GM19043 (cell line): ENCODE data around the gene ANKRD52.
"Not testable (repeated sequence)": the region's sequence is repeated elsewhere in the genome, so short reads cannot be mapped to it uniquely, and the experiment has no call there.

Experiments
- ATAC-seq: cut with Tn5 transposase; IDR thresholded peaks from one replicate; pipeline ENCODE4 v1.9.1; 2021; ENCODE audit warnings: low read depth; ENCODE audit not compliant: unreplicated experiment

The ANKRD52 gene

DNA sequence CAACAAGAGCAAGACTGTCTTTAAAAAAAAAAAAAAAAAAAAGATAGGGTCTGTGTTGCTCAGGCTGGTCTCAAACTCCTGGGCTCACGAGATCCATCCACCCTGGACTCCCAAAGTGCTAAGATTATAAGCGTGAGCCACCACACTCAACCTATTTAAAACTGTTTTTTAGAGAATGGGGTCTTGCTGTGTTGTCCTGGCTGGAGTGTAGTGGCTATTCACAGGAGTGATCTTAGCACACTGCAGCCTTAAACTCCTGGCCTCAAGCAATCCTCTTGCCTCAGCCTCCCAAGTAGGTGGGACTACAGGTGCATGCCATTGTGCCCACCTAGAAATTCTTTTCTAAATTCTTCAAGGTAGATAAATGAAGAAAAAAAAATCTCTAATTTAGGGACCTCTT lies 16.1 kb upstream of the ANKRD52 start:
- no peak for ATAC-seq

DNA sequence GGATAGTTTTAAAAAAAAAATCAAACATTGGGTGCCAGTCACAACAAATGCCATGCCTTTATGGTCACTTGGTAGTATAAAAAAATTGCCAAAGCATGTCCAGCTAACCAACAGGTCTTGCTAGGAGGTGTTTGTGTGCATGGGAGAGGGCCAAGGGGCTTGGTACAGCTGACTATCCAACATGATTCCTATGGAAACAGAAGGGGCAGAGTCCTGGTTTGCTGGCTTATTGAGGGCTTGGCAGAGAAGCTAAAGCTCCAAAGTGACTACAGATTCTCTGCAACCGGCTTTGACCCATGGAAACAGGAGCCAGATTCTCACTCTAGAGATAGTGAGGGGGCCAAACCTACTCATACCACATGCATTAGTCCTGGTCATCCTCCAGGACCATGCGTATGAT lies 14.3 kb upstream of the ANKRD52 start:
- ATAC-seq: not testable (repeated sequence)

DNA sequence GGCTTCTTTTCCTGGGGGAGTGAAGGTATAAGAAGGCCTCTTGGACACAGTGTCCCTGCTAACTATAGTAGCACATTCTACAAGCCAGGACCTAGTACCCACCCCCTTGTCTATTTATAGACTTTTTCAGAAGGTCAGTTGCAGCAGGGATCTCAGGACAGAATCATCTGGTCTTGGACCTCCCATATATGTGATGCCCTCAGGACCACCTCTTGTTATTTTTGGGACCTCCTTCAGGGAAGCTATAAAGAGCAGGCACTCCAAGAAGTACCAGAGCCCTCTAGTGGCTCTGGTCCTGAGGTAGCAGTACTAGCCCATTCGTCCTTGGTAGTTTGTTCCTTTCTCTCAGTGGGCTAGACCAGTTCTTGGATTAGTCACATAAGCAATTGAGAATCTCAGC lies 12.8 kb upstream of the ANKRD52 start:
- ATAC-seq: no peak

DNA sequence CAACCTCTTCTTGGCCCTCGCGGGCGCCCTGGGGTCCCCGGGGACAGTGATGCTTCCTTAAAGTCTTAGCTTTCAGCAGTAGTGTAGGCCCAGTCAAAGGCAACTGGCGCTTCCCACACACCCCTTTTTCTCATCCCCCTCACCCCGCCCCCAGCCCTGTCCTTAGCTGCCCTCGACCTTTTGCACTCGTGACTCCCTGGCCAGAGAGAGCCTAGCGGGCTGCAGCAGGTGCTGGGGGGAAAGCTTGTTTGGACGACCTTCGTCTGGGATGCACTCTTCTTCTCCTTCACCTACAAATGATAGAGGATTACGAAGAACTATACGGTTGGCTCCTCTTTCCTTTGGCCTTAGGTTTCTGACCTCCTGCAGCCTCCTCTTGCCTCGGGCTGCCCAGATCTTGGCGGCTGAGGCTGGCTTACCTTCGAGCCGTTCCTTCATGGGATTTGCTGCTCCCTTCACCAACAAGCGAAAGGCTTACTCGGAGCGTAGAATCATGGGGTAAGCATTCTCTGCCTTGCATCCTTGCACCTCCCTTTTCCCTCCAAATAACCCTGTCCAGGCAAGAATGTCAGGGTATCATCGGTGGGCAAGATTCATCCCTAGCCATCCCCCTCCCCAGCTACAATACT lies 9.4 kb upstream of the ANKRD52 start:
- no peak for ATAC-seq

DNA sequence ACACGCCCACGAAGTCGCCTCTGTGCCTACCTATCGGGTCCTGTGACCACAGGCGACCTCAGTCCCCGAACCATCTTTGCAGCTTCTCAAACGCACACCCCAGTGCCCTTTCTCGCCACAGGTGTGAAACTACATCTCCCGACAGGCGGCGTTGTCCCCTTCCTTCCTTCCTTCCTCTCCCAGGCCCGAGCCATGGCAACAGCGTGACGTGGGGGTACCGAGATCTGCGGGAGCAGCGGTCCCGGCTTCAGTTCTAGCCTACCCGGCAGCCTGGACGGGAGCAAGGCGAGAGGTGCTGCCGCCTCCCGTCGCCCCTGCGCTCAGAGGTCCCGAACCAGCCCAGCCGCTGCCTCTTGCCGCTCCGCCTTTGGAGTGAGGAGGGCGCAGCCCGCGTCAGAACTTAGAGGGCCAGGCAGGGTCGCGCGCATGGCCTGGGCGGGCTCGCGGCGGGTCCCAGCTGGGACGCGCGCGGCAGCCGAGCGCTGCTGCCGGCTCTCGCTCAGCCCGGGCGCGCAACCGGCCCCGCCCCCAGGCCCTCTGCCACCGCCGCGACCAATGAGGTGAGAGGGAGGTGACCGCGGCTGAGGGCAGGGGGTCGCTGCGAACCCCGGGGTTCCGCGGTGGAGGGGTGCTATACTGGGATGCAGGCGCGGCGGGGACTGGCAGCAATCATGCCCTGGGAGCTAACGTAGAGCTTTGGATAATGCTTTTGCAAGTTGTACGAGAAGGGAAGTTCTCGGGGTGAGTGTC lies 8.7 kb upstream of the ANKRD52 start, which contains the start of gene COQ10A:
TSS of gene COQ10A (plus strand) at position 250 of the 750 bp plus-strand sequence. CDS start at position 427, 177 bp downstream.
- ATAC-seq: peak; percentile 86

DNA sequence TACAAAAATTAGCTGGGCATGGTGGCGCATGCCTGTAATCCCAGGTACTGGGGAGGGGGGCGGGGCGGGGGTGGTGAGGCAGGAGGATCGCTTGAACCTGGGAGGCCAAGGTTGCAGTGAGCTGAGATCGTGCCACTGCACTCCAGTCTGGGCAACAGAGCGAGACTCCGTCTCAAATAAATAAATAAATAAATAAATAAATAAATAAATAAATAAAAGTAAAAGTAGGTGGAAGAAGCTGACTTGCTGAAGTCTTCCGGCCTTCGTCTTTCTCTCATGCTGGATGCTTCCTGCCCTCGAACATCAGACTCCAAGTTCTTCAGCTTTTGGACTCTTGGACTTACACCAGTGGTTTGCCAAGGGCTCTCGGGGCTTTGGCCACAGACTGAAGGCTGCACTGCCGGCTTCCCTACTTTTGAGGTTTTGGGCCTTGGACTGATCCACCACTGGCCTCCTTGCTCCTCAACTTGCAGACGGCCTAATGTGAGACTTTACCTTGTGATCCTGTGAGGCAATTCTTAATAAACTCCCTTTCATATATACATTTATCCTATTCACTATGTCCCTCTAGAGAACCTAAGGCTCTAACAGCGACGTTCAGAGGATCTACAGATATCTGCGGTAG lies 8.0 kb upstream of the ANKRD52 start:
- ATAC-seq: not testable (repeated sequence)

DNA sequence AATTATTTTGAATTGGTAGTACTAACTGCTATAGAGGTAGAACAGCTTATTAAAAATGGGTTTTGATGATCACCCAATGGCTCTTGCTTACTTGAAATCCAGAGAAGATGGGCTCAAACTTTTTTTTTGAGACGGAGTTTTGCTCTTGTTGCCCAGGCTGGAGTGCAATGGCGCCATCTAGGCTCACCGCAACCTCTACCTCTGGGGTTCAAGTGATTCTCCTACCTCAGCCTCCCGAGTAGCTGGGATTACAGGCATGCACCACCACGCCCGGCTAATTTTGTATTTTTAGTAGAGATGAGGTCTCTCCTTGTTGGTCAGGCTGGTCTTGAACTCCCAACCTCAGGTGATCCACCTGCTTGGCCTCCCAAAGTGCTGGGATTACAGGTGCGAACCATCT lies 4.8 kb upstream of the ANKRD52 start:
- not testable (repeated sequence) for ATAC-seq

DNA sequence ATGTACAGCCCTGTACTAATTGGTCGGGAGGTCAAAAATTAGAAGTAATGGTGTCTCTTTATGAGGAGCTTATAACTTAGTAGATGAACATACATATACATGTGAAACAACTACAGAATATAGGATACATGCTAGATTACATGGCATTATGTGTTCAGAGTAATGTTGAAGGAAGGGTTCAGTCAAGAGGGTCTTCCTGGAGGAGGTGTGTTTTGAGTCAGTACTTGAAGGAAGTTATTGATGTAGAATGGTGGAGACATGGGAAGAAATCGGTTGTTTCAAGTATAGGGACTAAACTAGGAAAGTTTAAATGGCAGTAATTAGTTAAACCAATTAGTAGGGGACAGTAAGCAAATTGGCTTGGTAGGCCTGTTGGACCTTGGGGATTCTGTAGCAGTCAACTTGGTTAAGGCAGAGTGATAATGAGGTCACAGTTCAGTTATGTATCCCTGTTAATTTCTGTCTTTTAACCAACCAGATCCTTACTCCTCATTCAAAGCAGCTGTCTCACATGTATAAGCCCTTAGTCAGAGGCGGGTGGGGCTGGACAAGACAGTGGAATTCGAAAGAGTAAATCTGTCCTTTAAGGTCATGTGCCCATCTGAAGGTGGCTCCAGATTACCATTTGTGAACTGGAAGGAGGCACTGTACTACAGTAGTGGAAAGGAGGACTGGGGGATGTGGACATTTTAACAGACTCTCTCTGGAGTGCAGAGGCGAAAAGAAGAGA lies 3.5 kb upstream of the ANKRD52 start:
- ATAC-seq: no peak

DNA sequence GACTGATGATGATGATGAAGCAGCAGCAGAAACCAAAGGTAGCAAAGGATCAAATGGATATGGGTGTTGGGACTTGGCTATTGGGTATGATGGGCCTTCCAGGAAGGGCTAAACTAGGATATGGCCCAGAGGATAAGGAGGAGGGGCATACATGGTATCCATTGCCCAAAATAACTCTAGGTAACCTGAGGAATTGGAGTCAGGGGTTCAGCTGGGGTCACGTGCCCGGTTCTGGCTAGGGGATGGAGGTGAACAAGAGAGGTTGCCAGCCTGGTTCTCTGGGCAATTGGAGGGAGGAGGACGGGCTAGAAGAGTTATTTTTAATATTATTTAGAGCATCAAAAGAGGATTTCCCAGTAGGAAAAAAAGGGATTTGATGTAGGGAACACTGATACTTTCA lies 2.7 kb upstream of the ANKRD52 start:
- no peak for ATAC-seq

DNA sequence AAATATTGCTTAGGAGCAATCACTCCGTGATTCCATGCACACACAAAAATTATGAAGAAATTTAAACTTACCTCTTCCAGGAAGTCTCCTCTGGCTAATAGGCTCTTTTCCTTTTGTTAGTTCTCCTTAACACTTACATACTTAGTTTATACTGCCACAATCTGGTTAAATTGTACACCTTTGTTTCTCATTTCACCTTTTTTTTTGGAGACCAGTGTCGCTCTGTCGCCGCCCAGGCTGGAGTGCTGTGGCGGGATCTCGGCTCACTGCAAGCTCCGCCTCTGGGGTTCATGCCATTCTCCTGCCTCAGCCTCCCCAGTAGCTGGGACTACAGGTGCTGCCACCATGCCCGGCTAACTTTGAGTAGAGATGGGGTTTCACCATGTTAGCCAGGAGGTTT lies 2.2 kb upstream of the ANKRD52 start:
- ATAC-seq: no peak

DNA sequence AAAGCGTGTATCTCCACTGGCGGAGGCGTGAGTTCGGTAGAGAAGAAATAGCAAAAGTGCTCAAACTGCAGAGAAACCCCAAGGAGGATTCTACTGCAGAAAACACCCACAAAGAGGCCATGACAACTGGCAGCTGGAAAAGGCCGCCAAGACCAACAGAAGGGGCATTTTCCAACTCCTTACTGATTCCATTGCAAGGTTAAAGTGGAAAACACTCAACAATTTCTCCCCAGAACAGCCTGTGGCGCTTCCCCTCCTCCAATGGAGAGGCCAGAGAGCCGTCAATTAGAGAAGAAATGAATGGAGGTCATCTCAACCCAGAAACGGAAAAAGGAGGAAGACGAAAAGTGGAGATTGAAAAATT lies 618 bp upstream of the ANKRD52 start:
- no peak for ATAC-seq

DNA sequence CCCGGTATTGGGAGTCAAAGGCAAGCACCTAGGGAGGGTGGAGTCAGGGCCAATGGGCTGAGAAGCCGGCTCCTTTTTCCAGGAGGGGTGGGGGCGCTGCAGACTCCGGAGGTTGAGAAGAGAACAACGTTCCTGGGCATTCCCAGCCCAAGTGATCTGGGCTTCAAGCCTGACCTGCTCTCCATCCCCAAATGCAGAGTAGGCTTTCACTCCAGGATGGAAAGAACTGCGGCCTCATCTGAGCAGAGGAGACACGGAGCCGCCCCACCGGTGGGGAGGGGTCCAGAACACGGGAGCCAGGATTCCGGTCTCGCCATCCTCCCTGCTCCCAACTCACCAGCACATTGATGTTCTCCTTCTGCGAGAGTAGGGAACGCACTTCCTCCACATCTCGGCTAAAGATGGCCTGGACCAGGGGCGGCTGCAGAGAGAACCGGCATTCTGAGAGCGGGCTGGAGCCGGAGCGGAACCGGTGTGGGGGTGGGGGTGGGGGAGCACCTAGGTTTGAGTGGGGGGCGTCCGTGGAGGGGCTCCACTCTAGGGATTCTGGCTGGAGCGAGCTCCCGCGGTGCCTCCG lies 605 bp downstream of the ANKRD52 start:
- ATAC-seq: peak; percentile 11

DNA sequence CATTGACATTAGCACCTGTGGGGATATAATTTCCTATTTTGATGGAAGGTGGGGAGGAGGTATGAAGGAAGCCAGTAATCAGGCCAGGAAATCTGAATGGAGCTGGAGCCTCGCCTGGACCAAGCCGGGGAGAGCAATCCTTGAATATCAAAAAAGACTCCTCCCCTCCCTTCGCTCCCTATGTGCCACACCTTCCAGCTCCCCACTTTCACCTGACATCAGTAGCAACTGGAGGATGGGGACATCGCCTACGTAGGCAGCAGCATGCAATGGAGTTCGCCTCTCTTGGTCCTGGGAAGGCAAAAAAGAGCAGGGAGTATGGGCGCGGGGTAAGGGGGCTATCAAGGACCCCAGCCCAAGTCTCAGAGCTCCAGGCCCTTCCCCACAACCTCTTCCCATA lies 1.1 kb downstream of the ANKRD52 start:
- ATAC-seq: no peak

DNA sequence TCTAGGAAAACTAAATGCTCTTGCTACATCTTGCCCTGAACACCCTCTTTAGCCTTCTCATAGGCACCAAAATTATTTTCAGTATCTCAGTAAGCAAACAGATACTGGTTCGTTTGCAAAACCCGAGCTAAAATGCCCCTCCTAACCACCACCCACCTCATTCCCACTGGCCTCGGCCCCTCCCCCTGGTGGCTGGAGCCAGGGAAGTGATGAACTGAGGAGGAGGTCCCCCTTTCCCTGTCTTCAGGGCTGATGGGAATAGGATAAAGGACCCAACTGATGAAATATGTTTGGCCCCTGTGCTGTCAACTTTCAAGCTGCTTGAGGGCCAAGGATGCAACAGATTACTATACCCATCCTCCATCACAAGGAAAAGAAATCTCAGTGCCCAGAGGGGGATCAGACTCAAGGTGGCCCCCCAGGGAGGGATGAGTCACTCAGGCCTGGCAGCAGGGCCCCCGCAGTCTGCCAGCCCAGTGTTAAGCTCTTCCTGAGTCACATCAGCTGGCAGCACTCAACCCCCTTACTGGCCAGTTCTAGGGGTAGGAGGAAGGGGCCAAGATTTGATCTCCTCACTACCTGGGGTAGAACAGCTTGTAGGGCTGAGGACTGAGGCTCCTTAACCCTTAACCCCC lies 1.7 kb downstream of the ANKRD52 start:
- ATAC-seq: no peak

DNA sequence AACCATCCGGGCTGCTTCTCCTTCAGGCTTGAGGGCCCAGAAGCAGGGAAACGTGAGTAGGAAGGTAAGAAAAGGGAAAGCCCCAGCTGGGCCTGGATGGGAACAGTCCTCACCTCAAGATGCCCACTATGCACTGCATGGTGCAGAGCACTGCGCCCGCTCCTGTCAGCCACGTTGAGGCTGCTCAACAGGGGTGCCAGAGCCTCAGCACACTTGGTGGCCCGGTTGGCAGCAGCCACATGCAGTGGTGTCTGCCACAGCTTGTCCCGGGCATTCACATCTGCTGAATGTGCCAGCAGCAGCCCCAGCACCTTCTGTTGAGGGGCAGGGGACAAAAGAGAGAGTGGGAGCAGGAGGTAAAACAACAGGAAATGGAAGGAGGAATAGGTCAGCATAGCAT lies 2.5 kb downstream of the ANKRD52 start:
- ATAC-seq: no peak

DNA sequence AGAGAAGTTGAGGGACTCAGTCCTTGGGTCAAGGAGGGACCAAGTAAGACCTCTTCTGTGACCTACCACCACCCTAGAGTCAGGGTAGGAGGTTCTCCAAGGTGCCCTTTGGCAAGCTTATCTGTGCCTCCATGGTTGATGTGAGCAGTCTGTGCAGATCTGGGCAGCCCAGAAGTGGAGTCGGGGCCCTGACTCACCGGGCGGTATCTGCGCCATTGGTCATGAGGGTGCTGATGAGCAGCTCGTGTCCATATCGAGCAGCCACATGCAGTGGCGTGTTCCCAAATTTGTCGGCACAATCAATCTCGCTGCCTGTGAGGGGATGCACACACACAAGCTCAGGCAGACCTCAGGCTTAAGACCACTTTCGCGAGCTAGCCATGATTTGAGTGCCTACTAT lies 5.1 kb downstream of the ANKRD52 start:
- ATAC-seq: no peak

DNA sequence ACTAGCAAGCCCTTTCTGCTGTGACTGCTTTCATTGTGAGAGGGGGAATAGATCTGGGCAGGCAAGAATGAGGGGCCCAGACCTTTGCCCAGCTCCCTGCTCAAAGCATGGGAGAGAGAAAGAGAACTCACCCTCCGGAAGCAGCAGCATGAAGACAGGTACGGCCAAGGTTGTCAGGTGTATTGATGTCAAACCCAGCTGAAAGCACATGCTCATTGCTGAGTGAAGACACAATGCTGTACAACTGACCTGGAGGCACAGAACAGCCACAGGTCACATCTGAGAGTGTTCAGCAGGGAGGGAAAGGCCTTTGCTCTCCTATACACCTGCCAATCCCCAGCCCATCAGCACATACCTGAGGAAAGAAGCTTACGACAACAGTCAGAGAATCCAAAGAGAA lies 5.5 kb downstream of the ANKRD52 start:
- no peak for ATAC-seq

DNA sequence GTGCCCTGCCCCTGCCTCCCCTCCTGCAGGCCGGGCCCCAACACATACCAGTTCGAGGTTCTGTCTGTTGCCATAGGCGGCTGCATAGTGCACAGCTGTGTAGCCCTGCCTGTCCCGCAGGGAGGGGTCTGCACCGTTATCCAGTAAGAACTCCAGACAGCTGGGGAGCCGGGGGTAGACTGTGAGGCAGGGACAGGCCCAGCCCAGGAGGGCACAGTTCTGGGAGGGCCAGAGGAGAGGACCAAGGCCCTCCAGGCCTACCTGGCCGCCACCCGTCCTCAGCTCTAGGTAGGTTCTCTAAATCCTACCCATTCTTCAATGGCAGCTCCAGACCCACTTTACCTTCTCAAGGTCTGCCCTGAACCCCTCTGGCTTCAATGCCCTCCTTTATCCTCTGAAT lies 9.5 kb downstream of the ANKRD52 start:
- ATAC-seq: no peak

DNA sequence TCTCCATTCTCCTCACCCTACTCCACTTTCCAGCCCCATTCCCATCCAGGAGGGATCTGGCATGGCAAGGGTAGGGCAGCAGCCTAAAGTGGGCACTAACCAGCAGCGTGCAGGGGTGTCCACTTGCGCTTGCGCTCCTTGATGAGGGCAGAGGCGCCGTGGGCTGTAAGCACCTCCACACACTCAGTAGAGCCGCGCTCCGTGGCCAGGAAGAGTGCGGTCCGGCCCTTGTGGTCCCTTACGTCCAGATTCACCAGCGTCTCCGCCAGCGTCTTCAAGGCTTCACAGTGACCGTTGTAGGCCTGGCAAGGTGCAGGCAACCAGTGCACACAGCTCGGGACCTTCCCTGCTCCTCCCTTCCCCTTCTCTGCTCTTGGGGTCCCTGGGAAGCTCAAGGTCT lies 10.3 kb downstream of the ANKRD52 start:
- no peak for ATAC-seq

DNA sequence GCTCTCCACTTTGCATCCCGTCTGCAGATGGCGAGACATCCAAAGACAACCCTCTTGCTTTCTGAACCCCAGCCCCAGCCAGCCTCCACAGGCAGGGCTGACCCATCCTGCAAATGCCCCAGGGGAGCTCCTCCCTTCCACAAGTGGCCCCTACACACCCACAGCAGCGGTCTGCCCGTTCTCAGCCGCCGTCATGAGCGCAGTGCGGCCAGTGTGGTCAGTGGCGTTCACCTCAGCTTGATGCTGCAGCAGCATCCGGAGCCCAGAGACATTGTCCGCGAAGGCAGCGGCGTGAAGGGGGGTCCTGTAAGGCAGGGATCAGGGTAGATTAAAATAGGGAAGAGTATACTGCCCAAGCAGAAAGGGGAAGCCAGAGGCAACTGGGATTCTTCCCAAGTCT lies 13.7 kb downstream of the ANKRD52 start:
- no peak for ATAC-seq
